ENCODE measurements around the gene COL5A1.

- TF ChIP-seq CTCF (IDR thresholded peaks at IDR 0.05; ENCODE audit: low read length) (no peak), EZH2 (IDR thresholded peaks at IDR 0.05; ENCODE audit: borderline replicate concordance, low read length) (no peak)
Observed at GRCh38 chr9:134818591-134818990, 177.0 kb downstream of the COL5A1 start.

All from OCI-LY1 (cell line).